ENCODE results near the gene GAS2L2.
A peak's percentile ranks its signal among the peaks of the same experiment; 100 is the strongest.

The GAS2L2 gene

DNA sequence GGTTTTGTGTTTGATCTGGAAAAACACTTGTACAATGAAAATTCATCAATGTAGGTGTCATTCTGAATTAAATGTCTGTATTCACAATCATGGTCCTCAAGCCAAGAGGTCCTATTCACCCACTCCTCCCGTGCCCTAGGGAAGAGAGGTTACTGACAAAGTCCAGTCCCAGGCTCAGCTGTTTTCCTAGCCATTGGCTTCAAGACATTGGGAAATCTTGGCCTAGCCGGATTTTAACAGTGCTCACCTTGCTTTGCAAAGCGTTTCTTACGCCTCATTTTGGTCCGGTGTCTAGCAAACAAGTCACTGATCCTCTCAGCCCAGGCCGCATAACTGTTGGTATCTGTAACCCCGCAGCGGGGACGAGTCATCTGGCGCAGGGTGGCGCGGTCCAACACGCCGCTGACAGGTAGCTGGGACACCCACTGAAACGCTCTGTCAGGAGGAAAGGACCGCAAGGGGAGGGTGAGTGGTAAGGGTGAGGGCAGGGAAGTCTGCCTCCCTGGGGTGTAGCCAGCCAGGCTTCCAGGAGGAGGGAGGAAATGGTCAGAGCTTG lies 25.7 kb upstream of the GAS2L2 start:
- Mint-ChIP-seq H3K27me3 (ENCODE audit: low read depth) (peaks cover 23% of the 10 kb centered on the region), H3K9me3 (no peaks in the 10 kb centered on the region), H3K4me3 (no peak overlapping the region), H3K4me1 (peaks cover 23% of the 10 kb centered on the region), H3K27ac (no peak overlapping the region), H3K36me3 (ENCODE audit: low read depth) (no peaks in the 10 kb centered on the region)
- TF ChIP-seq, protein P1, sequence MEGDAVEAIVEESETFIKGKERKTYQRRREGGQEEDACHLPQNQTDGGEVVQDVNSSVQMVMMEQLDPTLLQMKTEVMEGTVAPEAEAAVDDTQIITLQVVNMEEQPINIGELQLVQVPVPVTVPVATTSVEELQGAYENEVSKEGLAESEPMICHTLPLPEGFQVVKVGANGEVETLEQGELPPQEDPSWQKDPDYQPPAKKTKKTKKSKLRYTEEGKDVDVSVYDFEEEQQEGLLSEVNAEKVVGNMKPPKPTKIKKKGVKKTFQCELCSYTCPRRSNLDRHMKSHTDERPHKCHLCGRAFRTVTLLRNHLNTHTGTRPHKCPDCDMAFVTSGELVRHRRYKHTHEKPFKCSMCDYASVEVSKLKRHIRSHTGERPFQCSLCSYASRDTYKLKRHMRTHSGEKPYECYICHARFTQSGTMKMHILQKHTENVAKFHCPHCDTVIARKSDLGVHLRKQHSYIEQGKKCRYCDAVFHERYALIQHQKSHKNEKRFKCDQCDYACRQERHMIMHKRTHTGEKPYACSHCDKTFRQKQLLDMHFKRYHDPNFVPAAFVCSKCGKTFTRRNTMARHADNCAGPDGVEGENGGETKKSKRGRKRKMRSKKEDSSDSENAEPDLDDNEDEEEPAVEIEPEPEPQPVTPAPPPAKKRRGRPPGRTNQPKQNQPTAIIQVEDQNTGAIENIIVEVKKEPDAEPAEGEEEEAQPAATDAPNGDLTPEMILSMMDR (IDR thresholded peaks at IDR 0.05; ENCODE audit: unreplicated experiment in 3 of 3): no peak

DNA sequence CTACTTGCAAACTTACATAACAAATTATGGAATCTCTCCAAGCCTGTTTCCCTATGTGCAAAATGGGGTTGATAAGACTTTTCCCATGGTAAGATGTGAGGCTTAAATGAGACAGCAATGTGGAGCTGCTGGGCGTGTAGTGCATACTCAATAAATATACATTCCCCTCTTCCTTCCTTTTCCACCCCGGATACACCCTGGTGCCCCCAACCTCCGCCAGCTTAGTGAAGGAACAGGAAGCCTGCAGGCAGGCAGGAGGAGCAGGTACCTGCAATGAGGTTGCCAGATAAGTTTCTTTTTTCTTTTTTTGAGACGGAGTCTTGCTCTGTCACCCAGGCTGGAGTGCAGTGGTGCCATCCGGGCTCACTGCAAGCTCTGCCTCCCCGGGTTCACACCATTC lies 22.5 kb upstream of the GAS2L2 start:
- Mint-ChIP-seq H3K27ac (no peak overlapping the region), H3K36me3 (ENCODE audit: low read depth) (no peaks in the 10 kb centered on the region), H3K9me3 (no peaks in the 10 kb centered on the region), H3K4me1 (peaks cover 26% of the 10 kb centered on the region), H3K27me3 (ENCODE audit: low read depth) (peaks cover 9% of the 10 kb centered on the region), H3K4me3 (no peak overlapping the region)
- TF ChIP-seq, protein P1 (IDR thresholded peaks at IDR 0.05; ENCODE audit: unreplicated experiment in 3 of 3): no peak

DNA sequence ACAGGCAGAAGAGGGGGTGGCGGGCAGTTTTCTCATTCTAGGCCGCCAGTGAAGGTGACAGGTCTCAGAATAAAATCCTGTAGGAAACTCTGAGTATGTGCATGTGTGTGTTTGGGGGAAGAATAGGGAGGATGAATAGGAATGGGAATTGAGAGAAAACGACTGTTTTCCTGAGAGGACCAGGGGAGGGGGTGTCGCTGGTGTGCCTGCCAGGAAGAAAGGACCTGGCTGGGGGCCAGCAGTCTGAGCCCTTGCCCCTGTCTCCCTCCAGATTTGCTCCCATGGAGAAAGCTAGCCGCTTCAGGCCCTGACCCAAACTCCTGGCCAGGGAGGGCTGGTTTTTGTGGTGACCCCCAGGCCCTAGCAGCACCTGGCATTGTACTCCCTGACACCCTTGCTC lies 22.0 kb upstream of the GAS2L2 start:
- peaks cover 9% of the 10 kb centered on the region for H3K27me3 Mint-ChIP-seq (ENCODE audit: low read depth)
- H3K27ac Mint-ChIP-seq: peak overlapping the region; percentile 82 to 89 (median 82)
- H3K4me1 Mint-ChIP-seq: peaks cover 26% of the 10 kb centered on the region
- no peak overlapping the region for H3K4me3 Mint-ChIP-seq
- H3K9me3 Mint-ChIP-seq: no peaks in the 10 kb centered on the region
- no peaks in the 10 kb centered on the region for H3K36me3 Mint-ChIP-seq (ENCODE audit: low read depth)
- TF ChIP-seq, protein P1 (IDR thresholded peaks at IDR 0.05; ENCODE audit: unreplicated experiment in 3 of 3): no peak

DNA sequence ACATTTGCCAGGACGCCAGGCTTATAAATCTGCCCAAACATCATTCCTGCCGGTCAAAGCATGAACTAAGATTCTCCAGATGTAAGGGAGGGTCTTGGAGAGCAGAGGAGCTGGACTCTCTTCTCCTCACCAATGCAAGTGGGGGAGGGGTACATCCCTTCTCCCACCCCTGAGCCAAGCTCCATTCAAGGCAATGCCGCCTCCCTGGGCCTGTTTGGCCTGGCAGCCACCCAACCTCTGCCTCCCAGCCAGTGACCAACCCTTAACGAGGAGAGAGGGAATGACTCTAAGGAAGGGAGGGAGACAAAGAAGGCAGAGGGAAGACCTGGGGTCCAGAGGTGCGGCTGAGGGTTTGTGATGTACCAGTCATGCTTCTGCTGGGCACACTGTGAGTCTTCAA lies 21.5 kb upstream of the GAS2L2 start:
- H3K27ac Mint-ChIP-seq: peak overlapping the region; percentile 82 to 89 (median 82)
- H3K36me3 Mint-ChIP-seq (ENCODE audit: low read depth): no peaks in the 10 kb centered on the region
- TF ChIP-seq, protein P1 (IDR thresholded peaks at IDR 0.05; ENCODE audit: unreplicated experiment in 3 of 3): no peak
- peaks cover 26% of the 10 kb centered on the region for H3K4me1 Mint-ChIP-seq
- H3K9me3 Mint-ChIP-seq: no peaks in the 10 kb centered on the region
- H3K4me3 Mint-ChIP-seq: no peak overlapping the region
- H3K27me3 Mint-ChIP-seq (ENCODE audit: low read depth): peaks cover 9% of the 10 kb centered on the region

DNA sequence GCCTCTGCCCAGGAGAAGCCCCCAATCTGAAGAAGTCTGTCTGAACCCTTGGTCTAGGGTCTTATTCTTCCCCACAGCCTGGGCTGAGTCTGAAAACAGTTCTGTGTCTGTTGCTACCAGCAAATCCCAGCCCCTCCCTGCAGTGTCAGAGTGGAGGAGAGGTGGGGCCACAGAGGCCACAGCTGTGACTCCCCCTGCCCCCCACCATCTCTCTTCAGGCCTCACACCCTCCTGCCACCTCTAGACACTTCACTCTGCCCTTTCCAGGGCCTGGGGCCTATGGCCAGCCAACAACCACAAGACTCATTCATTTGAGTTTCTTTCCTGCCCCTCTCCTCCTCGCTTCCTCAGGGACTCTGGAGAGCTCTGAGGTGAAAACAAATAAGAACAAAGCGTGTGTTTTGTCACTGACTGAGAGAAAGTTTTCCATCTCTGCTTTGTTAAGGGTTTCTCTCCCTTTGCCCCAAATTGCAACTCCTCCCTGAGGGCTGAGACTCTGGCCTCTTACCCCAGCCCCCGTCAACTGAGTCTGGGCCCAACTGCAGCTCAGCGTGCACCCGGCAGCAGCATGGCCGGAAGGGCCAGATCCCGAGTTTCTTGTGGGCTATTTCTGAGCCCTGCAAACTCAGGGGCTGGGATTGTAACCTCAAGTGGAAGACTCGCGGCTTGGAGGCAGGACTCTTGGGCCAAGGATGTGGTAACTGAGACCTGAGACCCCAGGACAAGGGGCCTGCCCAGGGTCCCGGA lies 20.8 kb upstream of the GAS2L2 start:
- Mint-ChIP-seq H3K27ac (peak overlapping the region; percentile 82 to 89 (median 82)), H3K27me3 (ENCODE audit: low read depth) (peaks cover 9% of the 10 kb centered on the region), H3K4me1 (peaks cover 26% of the 10 kb centered on the region), H3K4me3 (no peak overlapping the region), H3K9me3 (no peaks in the 10 kb centered on the region), H3K36me3 (ENCODE audit: low read depth) (no peaks in the 10 kb centered on the region)
- TF ChIP-seq, protein P1 (IDR thresholded peaks at IDR 0.05; ENCODE audit: unreplicated experiment in 3 of 3): no peak

DNA sequence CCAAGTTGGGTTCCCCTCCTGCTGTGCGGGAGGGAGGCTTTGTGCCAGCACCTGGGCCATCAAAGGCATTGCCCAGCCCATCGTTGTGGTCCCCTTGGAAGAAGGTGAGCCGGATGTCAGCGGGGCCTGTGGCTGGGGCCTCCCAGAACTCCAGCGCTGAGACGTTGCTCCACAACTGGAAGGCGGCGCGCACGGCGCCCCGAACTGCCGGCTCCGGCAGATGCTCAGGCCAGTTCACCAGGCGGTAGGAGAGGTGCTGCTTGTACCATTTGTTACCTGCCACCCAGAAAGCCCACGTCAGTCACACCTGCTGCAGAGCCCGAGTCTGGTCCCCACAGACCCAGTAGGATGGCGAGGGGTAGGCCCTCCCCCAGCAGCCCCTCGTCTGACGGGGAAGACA lies 20.1 kb upstream of the GAS2L2 start:
- H3K27ac Mint-ChIP-seq: no peak overlapping the region
- H3K4me3 Mint-ChIP-seq: no peak overlapping the region
- TF ChIP-seq, protein P1 (IDR thresholded peaks at IDR 0.05; ENCODE audit: unreplicated experiment in 3 of 3): no peak
- no peaks in the 10 kb centered on the region for H3K36me3 Mint-ChIP-seq (ENCODE audit: low read depth)
- H3K4me1 Mint-ChIP-seq: peaks cover 26% of the 10 kb centered on the region
- peaks cover 13% of the 10 kb centered on the region for H3K27me3 Mint-ChIP-seq (ENCODE audit: low read depth)
- no peaks in the 10 kb centered on the region for H3K9me3 Mint-ChIP-seq

Measured in nephron (organoid).